ENCODE data around the gene ABCB11.
"Not testable (repeated sequence)": the region's sequence is repeated elsewhere in the genome, so short reads cannot be mapped to it uniquely, and the experiment has no call there.

The ABCB11 gene

DNA sequence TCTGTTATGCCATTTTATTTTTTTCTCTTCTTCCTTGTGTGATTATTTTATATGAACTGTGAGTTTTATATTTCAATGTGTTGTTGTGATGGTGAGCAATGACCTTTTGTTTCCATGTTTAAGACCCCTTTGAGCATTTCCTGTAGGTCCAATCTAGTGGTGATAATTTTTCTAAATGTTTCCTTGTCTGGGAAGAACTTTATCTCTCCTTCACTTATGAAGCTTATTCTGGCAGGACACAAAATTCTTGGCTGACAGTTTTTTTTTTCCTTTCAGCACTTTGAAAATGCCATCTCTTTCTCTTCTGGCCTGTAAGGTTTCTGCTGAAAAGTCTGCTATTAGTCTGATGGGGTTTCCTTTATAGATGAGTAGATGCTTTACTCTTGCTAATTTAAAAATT lies 76.9 kb downstream of the ABCB11 start:
- TF ChIP-seq ZNF274 (IDR thresholded peaks at IDR 0.05; ENCODE audit: low read depth, low read length), result no peak
- H3K4me3 ChIP-seq (ENCODE audit: low read length), result no peak overlapping the region

DNA sequence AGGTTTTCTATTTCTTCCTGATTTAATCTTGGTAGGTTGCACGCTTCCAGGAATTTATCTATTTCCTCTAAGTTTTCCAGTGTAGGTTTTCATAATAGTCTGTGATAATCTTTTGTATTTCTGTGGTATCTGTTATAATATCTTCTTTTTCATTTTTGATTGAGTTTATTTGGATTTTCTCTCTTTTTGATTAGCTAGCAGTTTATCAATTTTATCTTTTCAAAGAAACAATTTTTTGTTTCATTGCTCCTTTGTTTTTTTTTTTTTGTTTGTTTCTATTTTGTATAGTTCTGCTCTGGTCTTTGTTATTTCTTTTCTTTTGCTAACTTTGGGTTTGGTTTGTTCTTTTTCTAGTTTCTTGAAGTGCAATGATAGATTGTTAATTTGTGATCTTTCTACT lies 78.7 kb downstream of the ABCB11 start:
- no peak overlapping the region for H3K4me3 ChIP-seq (ENCODE audit: low read length)
- TF ChIP-seq ZNF274 (IDR thresholded peaks at IDR 0.05; ENCODE audit: low read depth, low read length), result no peak

DNA sequence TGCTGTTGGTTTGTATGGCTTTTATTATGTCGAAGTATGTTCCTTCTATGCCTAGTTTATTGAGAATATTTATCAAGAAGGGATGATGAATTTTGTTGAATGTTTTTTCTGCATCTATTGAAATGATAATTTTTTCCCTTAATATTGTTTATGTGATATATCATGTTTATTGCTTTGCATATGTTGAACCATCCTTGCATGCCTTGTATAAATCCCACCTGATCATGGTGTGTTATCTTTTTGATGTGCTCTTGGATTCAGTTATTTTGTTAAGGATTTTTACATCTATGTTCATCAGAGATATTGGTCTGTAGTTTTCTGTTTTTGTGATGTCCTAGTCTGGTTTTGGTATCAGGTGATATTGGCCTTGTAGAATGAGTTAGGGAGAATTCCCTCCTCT lies 79.3 kb downstream of the ABCB11 start:
- no peak overlapping the region for H3K4me3 ChIP-seq (ENCODE audit: low read length)
- no peak for TF ChIP-seq ZNF274 (IDR thresholded peaks at IDR 0.05; ENCODE audit: low read depth, low read length)

DNA sequence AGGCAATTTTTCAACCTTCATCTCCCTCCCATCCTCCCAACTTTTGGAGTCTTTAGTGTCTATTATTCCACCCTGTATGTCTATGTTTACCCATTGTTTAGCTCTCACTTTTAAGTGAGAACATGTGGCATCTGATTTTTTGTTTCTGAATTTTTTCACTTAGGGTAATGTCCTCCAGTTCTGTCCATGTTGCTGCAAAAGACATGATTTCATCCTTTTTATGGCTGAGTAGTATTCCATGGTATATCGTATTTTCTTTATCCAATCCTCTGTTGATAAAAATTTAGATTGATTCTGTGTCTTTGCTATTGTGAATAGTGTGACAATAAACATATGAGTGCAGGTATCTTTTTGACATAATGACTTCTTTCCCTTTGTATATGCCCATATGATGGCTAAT lies 81.8 kb downstream of the ABCB11 start:
- no peak for TF ChIP-seq ZNF274 (IDR thresholded peaks at IDR 0.05; ENCODE audit: low read depth, low read length)
- no peak overlapping the region for H3K4me3 ChIP-seq (ENCODE audit: low read length)

DNA sequence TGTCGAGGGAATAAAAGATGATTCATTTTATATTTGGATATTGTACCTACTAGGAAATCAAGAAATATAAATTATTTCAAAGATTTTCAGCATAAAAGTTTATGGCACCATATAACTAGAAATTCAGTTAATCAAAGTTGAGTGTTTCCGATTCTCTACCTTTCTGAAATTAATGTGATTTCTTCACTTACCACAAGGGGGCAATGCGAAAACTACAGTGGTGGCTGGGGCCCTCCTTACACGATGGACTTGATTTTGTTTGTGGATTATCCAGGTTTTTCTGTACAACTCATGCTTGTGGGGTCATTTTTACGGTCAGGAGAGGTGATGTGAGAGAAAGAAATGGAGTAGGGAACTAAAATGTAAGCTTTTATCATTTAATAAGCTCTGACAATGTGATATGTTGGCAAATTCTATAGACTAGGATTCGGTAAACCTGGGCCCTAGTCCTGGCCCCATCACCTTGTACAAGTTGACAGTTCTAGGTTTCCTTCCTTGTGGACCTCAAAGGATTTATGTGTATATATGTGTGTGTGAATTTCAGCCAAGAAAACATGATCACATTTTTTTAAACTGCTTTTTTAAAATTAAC lies 82.4 kb downstream of the ABCB11 start:
- H3K4me3 ChIP-seq (ENCODE audit: low read length), result no peak overlapping the region
- TF ChIP-seq ZNF274 (IDR thresholded peaks at IDR 0.05; ENCODE audit: low read depth, low read length), result no peak

DNA sequence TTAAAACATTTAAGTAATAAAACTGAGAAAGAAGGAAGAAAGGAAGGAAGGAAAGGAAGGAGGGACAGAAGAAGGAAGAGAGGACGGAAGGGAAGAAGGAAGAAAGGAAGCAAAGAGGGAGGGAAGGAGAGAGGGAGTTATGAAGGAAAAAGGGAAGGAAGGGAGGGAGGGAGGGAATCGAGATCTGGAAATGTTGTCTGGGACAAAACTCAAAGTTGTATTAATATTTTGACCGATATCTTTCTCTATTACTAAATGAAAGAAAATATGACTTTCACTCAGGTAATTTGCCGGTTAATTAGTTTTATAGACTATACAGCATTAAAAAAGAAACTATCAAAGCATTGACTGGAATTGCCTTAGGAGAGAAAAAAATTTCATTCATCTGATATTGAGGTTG lies 85.6 kb downstream of the ABCB11 start:
- no peak for TF ChIP-seq ZNF274 (IDR thresholded peaks at IDR 0.05; ENCODE audit: low read depth, low read length)

DNA sequence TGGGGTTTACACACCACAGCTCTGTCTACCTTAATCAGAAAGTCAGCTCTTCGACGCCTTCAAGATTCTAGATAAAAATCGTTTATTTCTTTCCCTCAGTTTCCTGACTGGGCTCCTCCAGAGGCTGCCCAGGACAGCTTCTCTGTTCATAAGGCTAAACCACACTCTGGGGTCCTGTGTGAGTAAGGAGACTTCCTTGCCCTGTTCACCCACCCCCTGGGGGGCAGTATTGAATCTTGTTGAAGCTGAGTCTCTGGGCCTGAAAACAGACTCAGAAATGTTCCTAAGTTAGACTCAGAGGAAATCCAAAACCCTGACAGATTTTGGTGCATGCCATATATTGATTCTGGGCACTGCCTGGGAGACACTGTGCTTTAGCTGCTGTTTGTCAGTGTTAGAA lies 87.1 kb downstream of the ABCB11 start:
- no peak for TF ChIP-seq ZNF274 (IDR thresholded peaks at IDR 0.05; ENCODE audit: low read depth, low read length)
- H3K4me3 ChIP-seq (ENCODE audit: low read length), result no peak overlapping the region

More for the DNA sequence above, 85.6 kb downstream of the ABCB11 start:
- H3K4me3 ChIP-seq (ENCODE audit: low read length), result no peak overlapping the region

DNA sequence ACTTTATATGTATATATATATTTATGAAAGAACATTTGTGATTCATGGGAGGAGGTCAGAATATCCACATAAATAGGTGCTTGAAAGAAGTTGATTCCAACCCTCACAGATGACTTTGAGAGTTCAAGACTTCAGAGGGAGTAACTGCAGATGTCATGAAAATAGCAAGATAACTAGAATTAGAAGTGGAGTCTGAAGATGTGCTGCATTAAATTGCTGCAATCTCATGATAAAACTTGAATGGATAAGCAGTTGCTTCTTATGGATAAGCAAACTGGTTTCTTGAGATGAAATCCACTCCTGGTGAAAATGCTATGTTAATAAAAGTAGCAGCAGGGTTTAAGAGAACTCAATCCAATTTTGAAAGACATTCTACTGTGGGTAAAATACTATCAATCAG lies 89.8 kb downstream of the ABCB11 start:
- no peak for TF ChIP-seq ZNF274 (IDR thresholded peaks at IDR 0.05; ENCODE audit: low read depth, low read length)
- no peak overlapping the region for H3K4me3 ChIP-seq (ENCODE audit: low read length)

DNA sequence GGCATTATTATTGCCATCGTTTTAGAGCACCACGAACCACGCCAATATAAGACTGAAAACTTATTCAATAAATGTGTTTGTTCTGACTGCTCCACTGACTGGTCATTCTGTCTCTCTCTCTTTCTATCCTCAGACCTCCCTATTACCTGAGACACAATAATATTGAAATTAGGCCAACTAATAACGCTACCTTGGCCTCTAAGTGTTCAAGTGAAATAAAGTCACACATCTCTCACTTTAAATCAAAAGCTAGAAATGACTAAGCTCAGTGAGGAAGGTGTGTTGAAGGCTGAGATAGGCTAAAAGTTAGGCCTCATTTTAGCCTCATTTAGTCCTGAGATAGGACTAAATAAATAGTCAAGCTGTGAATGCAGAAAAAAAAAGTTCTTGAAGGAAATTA lies 91.2 kb downstream of the ABCB11 start:
- TF ChIP-seq ZNF274 (IDR thresholded peaks at IDR 0.05; ENCODE audit: low read depth, low read length), result no peak
- no peak overlapping the region for H3K4me3 ChIP-seq (ENCODE audit: low read length)

DNA sequence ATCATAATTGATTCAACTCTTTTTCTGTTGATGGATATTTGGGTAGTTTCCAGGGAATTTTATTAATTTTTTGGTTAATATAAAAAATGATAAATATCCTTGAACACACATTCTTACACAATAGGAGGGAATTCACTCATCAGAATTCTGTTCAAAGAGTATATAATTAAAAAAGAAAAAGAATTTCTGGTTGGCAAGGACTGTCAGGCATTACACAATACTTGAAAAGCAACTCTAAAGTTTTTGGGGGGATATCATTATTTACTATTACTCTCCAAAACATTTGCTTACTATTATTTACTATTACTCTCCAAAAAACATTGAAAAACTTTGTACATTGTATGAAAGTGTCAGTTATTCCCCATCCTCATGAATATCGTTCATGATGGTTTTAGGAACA lies 92.1 kb downstream of the ABCB11 start:
- TF ChIP-seq ZNF274 (IDR thresholded peaks at IDR 0.05; ENCODE audit: low read depth, low read length), result no peak
- H3K4me3 ChIP-seq (ENCODE audit: low read length), result no peak overlapping the region

DNA sequence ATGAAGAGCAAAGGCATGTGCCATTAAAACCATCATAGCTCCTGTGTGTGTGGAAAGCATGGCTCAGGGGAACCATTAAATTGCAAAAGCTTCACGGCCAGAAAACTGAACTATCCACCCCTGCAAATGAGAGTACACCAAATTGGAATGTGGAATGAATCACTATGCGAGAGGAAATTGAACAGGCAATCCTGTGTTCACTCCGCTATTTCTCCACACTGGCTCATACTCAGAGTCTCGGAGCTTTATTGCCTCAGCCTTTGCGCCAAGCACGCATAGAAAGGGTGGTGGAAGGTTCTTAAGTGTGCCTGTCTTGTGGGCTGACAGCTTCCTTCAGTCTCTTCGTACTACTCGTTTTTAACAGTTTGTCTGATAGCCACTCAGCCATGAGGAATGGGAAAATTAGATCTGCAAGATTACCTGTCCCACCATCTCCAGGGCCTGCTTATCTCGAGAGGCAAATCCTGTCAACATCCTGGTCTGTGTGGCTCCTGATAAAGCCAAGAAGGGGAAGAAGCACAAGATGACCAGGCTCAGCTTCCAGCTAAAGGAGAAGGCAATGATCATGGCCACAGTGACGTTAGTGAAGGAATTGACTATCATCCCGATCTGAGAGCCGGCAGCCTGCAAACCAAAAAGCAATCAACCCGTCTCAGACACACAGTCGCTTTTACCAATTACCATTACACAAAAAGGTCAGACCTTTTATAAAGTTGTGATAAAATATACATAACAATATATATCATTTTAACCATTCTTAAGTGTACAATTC lies 95.1 kb downstream of the ABCB11 start:
- no peak for TF ChIP-seq ZNF274 (IDR thresholded peaks at IDR 0.05; ENCODE audit: low read depth, low read length)
- no peak overlapping the region for H3K4me3 ChIP-seq (ENCODE audit: low read length)

DNA sequence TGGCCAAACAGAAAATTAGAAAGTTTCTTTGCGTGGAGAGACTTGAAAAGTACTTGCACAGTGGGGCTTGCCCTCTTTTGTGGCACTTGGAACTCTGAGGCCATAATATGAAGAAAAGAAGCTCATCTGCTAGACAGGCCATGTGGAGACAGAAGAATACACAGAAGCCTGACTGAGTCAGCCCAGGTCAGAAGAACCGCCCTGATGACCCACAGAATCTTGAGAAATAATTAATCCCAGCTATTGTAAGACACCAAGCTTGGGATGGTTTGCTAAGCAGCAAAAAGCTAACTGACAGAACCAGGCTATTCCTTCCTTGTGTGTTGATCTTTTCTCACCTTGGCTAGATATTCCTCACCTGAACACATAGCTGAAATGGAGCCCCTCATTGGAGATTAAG lies 96.3 kb downstream of the ABCB11 start:
- no peak for TF ChIP-seq ZNF274 (IDR thresholded peaks at IDR 0.05; ENCODE audit: low read depth, low read length)
- H3K4me3 ChIP-seq (ENCODE audit: low read length), result no peak overlapping the region

DNA sequence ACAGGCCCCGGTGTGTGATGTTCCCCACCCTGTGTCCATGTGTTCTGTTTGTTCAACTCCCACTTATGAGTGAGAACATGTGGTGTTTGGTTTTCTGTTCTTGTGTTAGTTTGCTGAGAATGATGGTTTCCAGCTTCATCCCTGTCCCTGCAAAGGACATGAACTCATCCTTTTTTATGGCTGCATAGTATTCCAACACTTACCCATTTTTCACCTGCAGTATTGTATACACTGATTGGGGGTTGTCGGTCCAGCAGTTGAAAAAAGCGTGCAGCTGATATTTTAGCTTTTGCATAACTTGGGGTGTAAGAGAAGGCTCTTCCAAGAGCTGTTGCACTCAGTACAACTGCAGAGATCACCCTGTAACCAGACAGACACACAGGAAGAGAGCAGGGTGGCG lies 99.0 kb downstream of the ABCB11 start:
- not testable (repeated sequence) for H3K4me3 ChIP-seq (ENCODE audit: low read length)

DNA sequence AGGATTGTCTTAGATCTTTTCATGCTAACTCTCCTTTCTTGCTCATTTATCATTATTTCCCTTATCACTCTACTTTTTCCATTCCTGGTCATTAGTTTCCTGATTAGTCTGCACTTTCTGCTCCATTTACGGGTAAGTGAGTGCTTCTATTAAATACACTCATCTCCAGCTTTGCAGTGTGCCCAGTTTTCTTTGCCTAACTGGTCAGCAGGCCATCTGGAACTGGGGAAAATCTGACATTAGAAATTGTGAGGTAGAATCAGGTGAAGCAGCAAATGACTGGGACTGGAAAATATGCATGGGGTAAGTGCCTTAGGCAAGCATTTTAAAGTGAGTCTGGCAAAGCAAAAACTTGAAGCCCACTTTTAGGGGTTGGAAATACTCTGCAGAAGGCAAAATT lies 100.9 kb downstream of the ABCB11 start:
- H3K4me3 ChIP-seq (ENCODE audit: low read length), result no peak overlapping the region
- TF ChIP-seq ZNF274 (IDR thresholded peaks at IDR 0.05; ENCODE audit: low read depth, low read length), result no peak

DNA sequence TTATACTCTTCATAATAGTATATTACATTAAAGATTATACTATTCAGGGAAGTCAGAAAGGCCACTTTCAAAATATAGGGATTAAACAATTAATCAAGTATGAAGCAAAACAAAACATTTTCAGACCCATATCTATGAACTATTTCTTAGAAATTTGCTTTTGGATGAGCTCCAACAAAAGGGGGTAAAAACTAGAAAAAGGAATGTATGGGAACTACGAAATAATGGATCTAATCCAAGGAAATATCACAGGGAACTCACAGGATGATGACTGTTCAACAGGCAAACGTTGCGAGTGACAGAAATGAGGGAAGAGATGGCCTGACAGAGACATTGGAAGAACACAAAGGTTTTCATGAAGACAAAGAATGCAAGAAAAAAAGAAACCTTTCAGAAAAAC lies 102.1 kb downstream of the ABCB11 start:
- no peak for TF ChIP-seq ZNF274 (IDR thresholded peaks at IDR 0.05; ENCODE audit: low read depth, low read length)
- H3K4me3 ChIP-seq (ENCODE audit: low read length), result no peak overlapping the region

Measured in GM08714 (cell line).